Cerebellar nuclear complex (tissue), 1 donor: ENCODE results near the gene SMOC2.
"Not testable (repeated sequence)": the region's sequence is repeated elsewhere in the genome, so short reads cannot be mapped to it uniquely, and the experiment has no call there.

Experiments
- DNase-seq, 2 experiments: peaks; one replicate each; lab custom pipeline; 2025; lab: John Stamatoyannopoulos, UW

SMOC2 gene

DNA sequence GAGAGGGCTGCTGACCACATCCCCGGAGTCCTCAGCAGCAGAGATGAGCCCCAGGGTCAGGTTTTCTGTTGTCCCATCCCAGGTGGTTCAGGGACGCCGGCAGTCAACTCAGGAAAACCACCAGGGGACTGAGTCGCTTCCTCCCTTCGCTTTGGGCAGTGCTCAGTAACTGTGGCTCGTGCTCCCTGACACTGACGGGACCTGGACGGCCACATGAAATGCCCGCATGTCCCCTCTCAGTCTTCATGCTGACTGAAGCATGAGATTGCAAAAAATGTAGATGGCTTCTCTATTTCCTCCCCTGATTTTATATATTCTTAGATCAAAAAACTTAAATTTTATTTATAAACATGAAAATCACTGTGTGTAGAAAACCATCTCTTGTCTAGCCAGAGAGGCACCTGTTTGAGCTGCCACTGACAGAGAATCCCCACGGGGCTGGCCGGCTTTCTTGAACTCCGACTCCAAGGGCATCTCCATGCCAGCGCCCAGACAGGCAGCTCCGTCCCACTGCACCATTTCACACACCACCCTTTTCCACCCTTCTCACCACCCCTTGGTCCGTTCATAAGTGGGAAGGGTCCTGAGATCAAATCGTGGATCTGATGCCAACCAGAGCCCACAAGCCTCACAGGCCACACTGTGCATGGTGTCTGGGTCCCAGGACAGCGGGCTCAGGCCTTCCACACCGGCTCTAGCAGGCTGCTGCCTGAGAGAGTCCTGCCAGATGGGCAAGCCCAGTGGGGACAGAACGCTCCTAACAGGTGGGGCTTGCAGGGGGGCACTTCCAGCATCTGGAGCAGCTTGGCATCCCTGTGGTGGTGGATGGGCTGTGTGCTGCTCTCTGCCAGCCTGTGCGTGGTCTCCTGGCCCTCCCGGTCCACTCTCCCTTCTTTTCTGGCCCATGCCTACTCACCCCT lies 98.2 kb downstream of the SMOC2 start:
- DNase-seq: no peak

DNA sequence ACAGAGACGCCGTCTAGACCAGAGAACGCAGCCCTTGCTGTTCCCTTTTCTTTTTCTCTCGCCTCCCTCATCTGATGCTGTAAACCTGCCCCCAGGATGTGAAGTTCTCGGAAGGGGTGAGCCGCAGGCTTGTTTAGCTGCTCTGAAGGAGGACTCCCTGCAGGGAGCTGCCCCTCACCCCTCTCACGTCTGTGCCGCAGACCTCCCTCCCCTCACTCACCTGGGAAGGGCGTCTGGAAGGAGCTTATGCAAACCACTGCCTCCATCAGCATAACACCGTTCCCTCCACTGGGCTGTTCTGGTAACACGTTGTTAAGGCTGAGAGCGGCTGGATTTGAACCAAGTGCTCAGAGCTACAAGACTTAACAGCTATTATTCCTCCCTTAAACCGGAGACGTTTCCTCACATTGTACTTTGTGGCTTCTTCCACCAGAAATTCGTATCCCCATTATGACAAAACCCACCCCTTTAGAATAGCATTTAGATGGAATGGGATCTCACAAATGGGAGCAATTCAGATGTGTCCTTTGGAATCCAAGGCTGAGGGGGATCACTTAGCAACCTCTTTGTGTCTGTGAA lies 99.8 kb downstream of the SMOC2 start:
- DNase-seq: no peak

DNA sequence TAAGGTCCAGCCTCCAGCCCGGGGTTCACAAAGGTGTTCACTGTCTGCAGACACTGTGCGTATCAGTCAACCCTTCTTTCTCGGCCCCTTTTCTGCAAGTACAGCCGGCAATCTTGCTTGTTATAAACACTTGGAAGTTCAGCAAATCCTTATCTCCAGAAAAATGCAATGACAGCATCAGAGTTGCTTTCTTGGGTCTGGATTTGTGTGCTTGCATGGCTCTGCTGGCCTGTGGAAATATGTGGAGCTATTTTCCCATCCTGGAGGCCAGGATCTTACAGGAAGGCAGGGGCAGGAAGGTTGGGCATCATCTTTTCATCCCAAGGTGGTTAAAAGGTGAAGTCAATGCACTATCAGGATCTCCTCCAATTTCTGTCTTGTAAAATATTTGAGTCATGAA lies 100.3 kb downstream of the SMOC2 start:
- no peak for DNase-seq

DNA sequence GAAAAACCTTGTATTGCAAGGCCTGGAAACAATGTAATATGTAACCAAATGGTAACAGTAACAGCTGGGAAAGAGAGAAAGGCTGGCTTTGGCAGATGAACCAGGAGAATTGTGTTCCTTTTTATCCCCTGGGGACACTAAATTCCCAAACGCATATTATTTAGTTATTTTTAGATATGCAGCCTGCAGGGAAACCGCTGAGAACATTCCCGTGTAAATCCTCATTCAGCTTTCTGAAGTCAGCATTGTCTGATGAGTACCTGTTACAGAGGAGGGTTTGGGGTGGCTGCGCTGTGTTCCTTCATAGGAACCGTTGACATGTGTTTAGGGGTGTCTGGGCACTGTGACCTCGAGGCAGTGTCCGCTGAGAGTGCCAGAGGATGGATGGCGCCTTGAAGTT lies 101.3 kb downstream of the SMOC2 start:
- DNase-seq: no peak

DNA sequence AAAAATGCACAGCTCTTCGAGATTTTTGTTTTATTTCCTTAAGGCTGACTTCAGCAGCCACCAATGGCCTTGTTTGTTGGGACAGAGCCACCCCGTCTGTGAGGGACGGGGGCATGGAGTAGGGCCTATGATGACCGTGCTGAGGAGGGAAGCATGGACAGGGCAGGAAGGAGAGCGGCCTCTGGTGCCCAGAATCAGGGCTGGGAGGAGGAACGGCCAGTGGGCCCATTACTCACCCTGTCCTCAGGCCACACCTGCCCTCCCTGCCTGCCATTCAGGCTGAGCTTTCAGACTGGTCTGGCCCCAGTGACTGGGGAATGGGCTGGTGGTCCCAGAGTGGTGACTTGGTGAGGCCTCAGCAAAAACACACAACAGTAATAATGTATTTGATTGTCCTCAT lies 104.4 kb downstream of the SMOC2 start:
- DNase-seq: no peak

DNA sequence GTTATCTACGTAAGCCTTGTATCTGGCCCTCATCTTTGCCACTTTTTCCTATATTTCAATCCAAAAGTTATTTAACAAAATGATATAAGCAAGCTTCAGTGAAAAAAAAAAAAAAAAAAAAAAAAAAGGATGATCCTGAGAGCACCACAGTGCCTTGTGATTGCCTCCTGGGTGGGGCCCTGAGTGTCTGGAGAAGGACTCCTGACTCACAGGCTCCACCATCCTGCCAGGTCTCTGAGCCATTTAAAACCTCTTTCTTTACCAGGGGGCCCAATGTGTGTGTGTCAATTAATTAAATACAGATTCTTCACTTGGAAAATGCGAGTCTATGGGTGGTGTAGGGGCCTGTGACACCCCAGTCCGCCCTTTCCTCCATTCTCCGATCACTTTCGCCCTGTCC lies 105.2 kb downstream of the SMOC2 start:
- DNase-seq: no peak

DNA sequence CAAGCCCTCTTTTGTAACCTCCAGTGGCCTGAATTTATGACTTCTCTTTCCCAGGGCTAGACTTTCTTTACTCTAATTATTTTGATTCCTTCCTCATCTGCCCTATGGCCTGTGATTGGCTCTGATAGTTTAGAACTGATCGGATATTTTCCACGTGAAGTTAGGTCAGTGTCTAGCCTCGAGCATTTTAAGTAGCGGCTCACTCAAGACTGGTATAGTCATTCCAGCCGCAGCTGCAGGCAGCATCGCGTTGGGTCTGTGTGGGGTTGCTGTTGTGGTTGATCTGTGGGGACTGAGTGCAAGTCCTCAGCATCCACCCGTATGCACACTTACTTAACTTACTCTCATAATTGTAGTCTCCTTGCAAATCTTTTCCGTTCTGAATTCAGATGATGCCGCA lies 105.7 kb downstream of the SMOC2 start:
- no peak for DNase-seq

DNA sequence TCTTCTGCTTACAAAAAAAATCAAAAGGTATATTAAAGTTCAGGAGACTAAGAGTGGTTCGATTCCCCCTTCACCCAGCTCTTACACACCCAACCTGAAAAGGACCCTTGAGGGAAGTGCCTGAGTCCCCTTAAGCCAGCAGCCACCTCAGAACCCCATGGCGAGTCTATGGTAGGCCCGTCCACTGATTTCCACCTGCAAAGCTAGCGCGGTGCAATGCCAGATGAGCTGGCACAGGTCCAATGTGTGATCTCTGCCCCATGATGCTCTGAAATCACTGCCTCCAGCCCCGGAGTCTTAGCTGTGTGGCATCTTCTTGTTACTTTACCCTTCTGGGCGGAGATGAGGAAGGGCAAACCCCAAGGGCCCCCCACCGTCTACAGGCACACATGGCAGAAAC lies 109.3 kb downstream of the SMOC2 start:
- DNase-seq: no peak

DNA sequence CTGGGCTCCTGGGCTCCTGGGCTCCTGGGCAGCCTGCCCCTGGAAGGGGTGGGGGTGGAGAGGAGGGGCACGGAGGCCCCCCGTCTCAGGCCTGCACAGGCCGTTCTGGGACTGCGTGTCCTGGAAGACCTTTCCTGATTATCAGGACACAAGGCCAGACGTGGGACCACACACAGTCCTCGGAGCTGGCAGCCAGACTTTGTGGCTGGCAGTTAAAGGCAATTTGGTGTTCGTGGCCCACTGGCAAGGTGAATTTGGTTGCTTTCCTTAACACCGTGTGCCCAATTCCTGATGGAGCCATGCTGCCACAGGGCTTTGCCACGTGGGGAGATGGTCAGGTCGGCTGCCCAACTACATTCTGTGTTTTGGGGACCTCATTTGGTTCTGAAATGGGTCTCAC lies 113.5 kb downstream of the SMOC2 start:
- no peak for DNase-seq

DNA sequence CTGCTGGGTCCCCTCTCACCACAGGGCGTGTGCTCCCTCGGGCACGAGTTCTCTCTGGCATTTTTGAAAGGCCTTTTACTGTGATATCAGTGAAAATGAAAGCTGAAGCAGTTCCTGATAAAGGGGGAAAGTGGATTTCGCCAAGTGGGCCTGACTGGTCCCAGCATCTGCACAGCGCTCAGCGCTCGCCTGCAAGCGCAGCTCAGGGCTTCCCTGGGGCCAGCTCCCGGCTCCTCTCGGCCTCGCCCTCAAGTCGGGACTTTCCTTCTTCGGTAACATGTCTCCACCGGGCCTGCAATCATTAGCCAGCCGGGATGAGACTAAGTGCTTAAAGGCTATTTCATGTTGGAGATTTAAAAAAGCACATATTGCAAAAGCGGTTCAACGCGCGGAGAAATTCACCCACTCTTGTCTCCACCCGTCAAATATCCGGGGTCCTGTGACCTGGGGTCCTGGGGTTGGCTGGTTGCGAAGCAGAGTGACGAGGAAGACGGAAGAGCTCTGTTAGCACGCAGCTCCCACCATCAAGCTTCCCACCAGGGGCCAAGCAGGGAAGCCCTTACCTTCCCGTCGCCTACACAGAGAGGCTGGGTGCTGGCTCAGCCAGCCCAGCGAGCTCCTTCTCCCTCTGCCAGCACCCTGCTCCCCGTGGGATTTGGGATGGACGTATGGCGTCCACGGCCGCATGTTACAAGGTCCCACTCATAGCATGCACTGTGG lies 114.1 kb downstream of the SMOC2 start:
- DNase-seq: no peak

DNA sequence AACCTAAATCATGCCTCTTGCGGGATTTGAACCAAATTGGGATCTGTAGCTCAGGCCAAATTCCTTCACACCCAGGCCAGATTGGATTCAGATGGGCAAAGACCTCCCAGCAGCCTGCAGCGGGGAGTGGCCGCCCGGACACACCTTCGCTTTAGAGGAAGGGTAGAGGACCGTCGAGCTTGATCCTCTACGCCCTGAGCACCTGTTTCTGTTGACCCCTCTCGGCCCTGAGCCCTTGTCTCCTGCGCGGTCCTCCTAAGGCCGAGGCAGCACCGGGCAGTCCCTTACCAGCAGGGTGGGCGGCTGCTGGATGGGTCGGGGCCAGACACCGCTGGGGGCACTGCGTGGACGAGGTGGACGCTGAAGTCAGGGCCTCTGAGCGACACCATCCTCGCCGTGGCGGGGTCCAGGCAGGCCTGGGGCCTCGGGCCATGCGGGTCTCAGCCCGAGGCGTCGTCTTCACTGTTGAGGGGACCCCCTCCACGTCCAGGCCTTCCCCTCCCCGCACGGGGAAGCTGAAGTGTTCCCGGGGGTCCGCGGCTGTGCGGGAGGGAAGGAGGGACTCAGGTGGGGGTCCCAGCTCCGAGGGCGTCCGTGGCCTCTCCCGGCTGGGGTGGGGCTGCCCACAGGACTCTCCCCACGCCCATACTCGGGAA lies 114.8 kb downstream of the SMOC2 start:
- no peak for DNase-seq

DNA sequence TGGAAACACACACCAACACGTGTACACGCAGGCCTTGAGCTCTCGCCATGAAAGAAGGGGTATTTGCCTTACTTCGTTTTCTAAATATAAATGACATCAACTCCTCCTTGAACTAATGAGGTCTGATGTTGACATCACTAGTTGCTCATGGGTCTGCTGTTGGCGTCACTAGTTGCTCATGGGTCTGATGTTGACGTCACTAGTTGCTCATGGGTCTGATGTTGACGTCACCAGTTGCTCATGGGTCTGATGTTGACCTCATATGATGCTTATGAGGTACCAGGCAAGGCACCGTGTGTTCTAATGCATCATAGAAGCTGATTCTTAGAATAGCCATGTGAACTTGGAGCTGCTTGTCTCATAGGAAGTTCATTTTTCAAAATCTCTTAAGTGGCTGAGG lies 116.5 kb downstream of the SMOC2 start:
- DNase-seq: no peak

DNA sequence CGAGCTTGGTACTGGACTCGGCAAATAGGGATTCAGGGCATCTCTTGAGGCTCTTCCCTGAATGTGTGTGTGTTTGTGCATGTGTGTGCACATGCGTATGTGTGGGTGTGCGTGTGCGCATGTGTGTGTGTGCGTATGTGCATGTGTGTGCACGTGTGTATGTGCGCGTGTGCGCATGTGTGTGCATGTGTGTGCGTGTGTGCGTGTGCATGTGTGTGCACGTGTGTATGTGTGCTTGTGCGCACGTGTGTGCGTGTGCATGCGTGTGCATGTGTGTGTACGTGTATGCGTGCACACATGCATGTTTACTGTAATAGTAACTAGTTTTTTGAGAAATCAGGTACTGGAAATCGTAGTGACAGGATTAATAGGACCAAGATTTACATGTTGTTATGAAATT lies 117.7 kb downstream of the SMOC2 start:
- DNase-seq: no peak

DNA sequence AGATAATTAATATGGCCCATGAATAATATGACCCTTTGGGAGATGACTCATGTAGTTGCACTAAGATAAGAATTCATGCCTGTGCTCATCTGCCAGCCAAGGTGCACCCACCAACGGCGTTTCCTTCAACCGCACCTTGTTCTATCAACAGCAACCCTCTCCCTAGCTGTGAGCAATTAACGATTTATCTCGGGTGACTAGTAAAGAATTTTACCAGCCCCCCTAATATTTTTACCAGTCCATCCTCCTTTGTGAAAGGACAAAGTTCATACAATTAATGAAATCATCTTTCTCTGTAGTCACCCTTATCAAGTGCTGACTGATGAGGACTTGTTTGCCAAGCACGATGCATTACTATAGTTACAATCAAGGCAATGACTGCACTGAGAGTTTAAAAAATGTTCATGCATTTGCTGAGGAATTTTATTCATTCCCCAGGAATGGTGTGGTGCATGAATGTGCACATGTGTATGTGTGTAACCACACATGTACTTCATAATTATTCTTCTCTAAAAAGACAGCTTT lies 118.7 kb downstream of the SMOC2 start:
- no peak for DNase-seq

DNA sequence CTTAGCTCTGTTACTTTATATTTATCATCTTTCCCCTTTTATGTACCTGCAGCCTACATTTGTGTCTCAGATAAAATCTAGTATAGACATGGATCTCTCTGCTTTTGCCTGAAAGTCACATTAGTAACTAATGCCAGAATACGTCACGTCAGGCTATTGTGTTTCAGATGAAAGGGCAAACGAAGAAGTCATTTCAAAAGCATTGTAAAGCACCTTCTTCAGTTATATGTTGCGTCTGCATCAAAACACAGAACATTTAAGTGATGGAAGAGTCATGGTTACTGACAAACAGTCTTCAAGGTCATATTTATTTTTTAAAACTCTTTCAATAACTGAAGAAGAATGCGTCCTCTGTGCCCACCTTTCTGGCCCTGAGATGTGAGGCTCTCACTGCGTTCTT lies 119.1 kb downstream of the SMOC2 start:
- no peak for DNase-seq

DNA sequence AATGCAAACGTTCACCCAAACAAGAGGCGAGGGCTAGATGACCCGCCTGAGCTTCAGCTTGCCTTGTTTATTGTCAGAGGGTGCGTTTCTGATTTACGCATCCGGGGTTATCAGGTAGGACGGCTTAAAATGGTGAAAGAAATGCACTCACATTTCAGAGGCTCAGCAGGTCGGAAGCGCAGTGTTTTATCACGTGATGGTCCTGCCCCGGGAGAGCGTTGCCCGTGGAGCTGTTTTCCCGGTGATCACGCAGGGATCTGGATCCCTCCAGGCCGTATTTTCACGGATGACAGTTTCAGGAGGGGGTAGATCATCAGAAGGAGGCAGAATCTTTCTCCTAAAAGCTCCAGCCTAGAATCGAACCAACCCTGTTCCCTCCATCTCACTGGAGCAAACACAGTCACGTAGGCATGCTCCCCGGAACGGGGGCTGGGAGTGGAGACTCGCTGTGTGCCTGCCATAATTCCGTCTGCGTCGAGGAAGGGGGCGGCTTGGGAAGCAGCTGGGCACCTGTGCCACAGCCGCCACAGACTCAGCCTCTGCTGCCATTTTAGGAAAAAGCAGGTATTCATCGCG lies 121.7 kb downstream of the SMOC2 start:
- no peak for DNase-seq

DNA sequence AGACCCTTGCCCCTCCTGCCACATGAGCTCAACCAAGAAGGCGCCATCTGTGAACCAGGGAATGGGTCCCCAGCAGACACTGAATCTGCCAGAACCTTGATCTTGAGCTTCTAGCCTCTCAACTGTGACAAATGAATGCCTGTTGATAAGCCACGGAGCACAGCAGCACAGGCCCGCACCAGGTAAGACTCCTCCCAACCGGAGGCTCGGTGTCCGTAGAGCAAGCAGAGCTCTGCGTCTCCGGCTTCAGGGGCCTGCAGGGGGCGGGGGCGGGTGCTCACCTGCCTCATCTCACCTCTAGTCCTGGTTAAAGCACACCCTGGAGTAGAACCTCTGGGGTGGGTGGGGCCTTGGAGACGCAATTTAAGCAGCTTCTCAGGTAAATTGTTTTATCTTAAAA lies 122.7 kb downstream of the SMOC2 start:
- no peak for DNase-seq

DNA sequence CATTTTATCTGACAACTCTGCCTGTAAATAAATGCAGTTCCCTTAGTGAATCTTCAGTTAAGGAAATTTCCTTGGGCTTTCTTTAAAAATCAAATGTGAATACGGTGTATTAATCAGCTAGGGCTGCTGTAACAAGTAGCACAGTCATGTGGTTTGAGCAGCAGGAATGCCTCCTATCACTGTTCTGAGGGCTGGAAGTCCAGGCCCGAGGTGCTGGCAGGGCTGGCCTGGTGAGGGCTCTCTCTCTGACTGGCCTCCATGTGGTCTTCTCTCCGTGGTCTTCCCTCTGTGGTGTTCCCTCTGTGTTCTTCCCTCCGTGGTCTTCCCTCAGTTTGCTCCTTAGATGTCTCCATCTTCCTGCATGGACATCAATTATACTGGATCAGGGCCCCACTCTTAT lies 124.1 kb downstream of the SMOC2 start:
- no peak for DNase-seq

DNA sequence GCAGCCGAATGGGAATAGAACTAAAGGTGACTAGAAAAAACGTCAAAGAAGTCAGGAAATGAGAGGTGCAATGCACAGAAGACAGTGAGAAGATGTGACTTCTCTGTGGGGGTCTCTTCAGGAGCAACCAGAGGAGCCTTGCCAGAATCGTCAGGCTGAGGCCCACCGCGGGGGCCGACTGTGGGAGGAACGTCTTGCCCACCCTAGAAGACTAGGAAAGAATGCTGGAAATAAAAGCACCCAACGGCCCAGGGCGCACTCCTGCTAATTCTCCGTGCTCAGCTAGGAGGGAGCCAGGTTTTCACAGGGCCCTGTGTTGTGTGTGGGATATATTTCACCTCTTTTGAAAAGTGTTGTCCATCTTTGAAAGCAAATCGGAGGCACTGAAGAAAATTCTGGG lies 129.2 kb downstream of the SMOC2 start:
- no peak for DNase-seq

DNA sequence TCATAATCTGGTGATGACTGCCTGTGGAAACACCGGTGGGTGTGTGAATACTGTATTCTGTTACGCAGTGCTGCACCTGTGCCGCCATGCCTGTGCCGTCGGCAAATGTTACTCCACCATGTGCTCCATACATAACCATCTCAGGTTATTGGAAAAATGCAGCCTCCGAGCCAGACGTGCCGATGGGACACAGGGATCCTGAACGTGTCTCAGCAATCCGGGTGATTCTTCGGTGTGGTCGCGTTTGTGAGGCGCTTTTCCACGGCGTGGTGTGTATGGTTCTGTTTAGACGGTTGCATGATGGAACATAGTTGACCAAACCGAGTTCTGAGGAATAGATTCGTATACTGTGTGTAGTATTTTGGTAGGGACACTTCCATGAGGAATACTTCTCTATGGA lies 130.3 kb downstream of the SMOC2 start:
- no peak for DNase-seq

DNA sequence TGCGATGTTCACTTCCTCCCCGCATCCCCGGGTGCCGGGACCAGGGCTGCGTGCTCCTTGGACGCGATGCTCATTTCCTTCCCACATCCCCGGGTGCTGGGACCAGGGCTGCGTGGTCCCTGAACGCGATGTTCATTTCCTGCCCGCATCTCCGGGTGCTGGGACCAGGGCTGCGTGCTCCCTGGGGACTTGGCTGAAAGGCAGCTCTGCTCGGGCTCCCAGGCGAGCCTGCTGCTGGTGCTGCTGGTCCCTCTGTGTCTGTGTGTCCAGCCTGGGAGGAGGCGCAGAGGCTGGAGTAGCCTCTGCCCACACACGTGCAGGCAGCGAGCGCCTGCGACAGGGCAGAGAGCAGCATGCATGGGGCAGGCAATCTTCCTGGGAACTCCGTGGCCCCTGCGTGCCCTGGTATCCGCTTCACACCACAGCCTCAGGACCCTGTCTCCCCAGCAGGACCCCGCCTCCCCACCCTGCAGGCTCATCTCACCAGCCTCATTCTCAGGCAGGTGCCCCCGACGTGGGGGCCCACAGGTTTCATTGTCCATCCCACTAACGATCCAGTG lies 132.4 kb downstream of the SMOC2 start:
- DNase-seq: not testable (repeated sequence)
